Astrocyte (in vitro differentiated cells and primary cell): ENCODE results near the gene VWCE. TPM values are rescaled to one million over a fixed set of nuclear protein-coding genes. Genes with fewer than 3 reads are reported as not detected.

Experiments
- DNase-seq: peaks from one replicate; pipeline ENCODE4 v3.0.0-alpha.2; 2010; ENCODE audit warnings: low read depth
- FAIRE-seq: peaks from 2 replicates; lab custom pipeline; 2011; peaks lifted over from hg19 to GRCh38; lab: Jason Lieb, UNC
- H2AFZ ChIP-seq: 2 replicates; pipeline ENCODE4 v1.6.0; 2012; ENCODE audit warnings: low read depth, low read length, inconsistent platforms
- H3K27ac ChIP-seq: 2 replicates; pipeline ENCODE4 v1.5.1; 2011; ENCODE audit warnings: low read depth, low read length, inconsistent platforms
- H3K27me3 ChIP-seq: 2 replicates; pipeline ENCODE4 v1.6.0; 2011; ENCODE audit warnings: low read length, inconsistent platforms; ENCODE audit not compliant: insufficient read depth
- H3K36me3 ChIP-seq: 2 replicates; pipeline ENCODE4 v1.5.1; 2011; ENCODE audit warnings: low read length, inconsistent platforms; ENCODE audit not compliant: insufficient read depth
- H3K4me1 ChIP-seq: 2 replicates; pipeline ENCODE4 v1.5.1; 2011; ENCODE audit warnings: low read length, inconsistent platforms; ENCODE audit not compliant: insufficient read depth
- H3K4me2 ChIP-seq: 2 replicates; pipeline ENCODE4 v1.6.0; 2012; ENCODE audit warnings: low read length, inconsistent platforms
- H3K4me3 ChIP-seq: 2 replicates; pipeline ENCODE4 v1.5.1; 2011; ENCODE audit warnings: low read depth, mild to moderate bottlenecking, low read length, inconsistent platforms; ENCODE audit not compliant: insufficient read depth
- H3K79me2 ChIP-seq: 2 replicates; pipeline ENCODE4 v1.6.0; 2012; ENCODE audit warnings: mild to moderate bottlenecking, low read length, inconsistent platforms; ENCODE audit not compliant: insufficient read depth
- H3K9ac ChIP-seq: 2 replicates; pipeline ENCODE4 v1.6.0; 2012; ENCODE audit warnings: mild to moderate bottlenecking, low read length, inconsistent platforms
- H3K9me3 ChIP-seq: 2 replicates; pipeline ENCODE4 v1.5.1; 2012; ENCODE audit warnings: low read depth, mild to moderate bottlenecking, low read length, inconsistent platforms; ENCODE audit not compliant: insufficient read depth
- H4K20me1 ChIP-seq: 2 replicates; pipeline ENCODE4 v1.6.0; 2012; ENCODE audit warnings: low read length, inconsistent platforms; ENCODE audit not compliant: insufficient read depth
- H3K27ac Mint-ChIP-seq: one replicate; pipeline ENCODE4 v1.8.0; 2021; ENCODE audit warnings: mild to moderate bottlenecking, mixed read lengths; ENCODE audit not compliant: unreplicated experiment
- H3K27me3 Mint-ChIP-seq: one replicate; pipeline ENCODE4 v1.8.0; 2021; ENCODE audit warnings: low read depth, mixed read lengths; ENCODE audit not compliant: unreplicated experiment
- H3K36me3 Mint-ChIP-seq: one replicate; pipeline ENCODE4 v1.8.0; 2021; ENCODE audit warnings: low read depth, mixed read lengths; ENCODE audit not compliant: unreplicated experiment
- H3K4me1 Mint-ChIP-seq: one replicate; pipeline ENCODE4 v1.8.0; 2021; ENCODE audit warnings: low read depth, mixed read lengths; ENCODE audit not compliant: unreplicated experiment
- H3K4me3 Mint-ChIP-seq: one replicate; pipeline ENCODE4 v1.8.0; 2021; ENCODE audit warnings: mild to moderate bottlenecking, moderate library complexity, mixed read lengths; ENCODE audit not compliant: unreplicated experiment
- H3K9me3 Mint-ChIP-seq: one replicate; pipeline ENCODE4 v1.8.0; 2021; ENCODE audit warnings: mild to moderate bottlenecking, mixed read lengths; ENCODE audit not compliant: unreplicated experiment
- CTCF ChIP-seq: IDR thresholded peaks from 2 replicates; pipeline ENCODE4 v1.5.1; 2011; ENCODE audit warnings: low read depth, mild to moderate bottlenecking, inconsistent platforms, low read length, moderate library complexity; ENCODE audit not compliant: insufficient read depth
- EZH2 ChIP-seq: IDR thresholded peaks from 2 replicates; pipeline ENCODE4 v1.6.1; 2012; ENCODE audit warnings: mild to moderate bottlenecking, low read length, inconsistent platforms; ENCODE audit not compliant: insufficient read depth
- total RNA-seq: library from RNA; stranded (reverse); gene quantifications from 2 replicates; pipeline ENCODE4 v1.2.1, GENCODE V29; 2021

Gene VWCE
- total RNA-seq, 1 donor from 2014 or later = 17.7 TPM

DNA sequence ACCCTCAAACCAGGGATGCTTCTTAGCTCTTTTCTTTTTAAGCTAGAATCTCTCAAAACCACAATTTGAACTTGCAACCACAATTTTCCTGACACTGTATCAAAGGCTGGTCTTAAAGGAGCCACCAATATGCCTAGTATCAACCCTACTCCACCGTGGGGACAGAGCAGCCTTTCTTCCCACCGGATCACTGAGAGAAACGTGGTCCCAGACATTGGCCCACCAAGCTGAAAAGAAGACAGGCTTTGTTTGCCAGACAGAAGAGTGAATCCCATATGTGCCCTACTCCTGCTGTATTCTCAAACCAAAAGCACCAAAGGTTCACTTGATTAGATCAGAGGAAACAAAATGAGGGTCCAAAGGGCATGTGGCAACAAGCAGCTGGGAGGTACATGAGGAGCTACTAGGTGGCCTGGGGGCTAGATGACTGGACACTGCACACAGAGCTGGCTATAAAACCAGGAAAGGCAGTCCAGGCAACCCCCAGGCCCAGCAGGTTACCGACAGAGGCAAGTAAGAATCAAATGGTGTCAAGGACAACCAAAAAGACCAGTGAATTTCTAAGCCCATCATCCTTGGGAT lies 3.6 kb upstream of the VWCE start:
- H4K20me1 ChIP-seq = peaks cover 80% of the 10 kb centered on the region
- H3K36me3 ChIP-seq = peaks cover 39% of the 10 kb centered on the region
- no peaks in the 10 kb centered on the region for H3K9me3 ChIP-seq
- no peak overlapping the region for H3K4me3 Mint-ChIP-seq
- no peak for DNase-seq
- peaks cover 13% of the 10 kb centered on the region for H3K27me3 ChIP-seq
- H3K36me3 Mint-ChIP-seq = peaks cover 29% of the 10 kb centered on the region
- no peak overlapping the region for H3K4me3 ChIP-seq
- H3K27me3 Mint-ChIP-seq = no peaks in the 10 kb centered on the region
- no peaks in the 10 kb centered on the region for H3K79me2 ChIP-seq
- H3K4me1 Mint-ChIP-seq = peaks cover 27% of the 10 kb centered on the region
- H3K27ac Mint-ChIP-seq = no peak overlapping the region
- FAIRE-seq = no peak
- TF ChIP-seq CTCF (no peak), EZH2 (no peak)
- no peak overlapping the region for H2AFZ ChIP-seq
- H3K9ac ChIP-seq = peak overlapping the region; percentile 4
- no peaks in the 10 kb centered on the region for H3K9me3 Mint-ChIP-seq
- H3K27ac ChIP-seq = no peak overlapping the region
- H3K4me2 ChIP-seq = peak overlapping the region; percentile 65
- peaks cover 44% of the 10 kb centered on the region for H3K4me1 ChIP-seq

- Histone ChIP-seq H3K27ac (peak overlapping the region; percentile 68), H3K36me3 (peaks cover 32% of the 10 kb centered on the region), H3K4me3 (no peak overlapping the region), H2AFZ (no peak overlapping the region), H4K20me1 (peaks cover 77% of the 10 kb centered on the region), H3K4me1 (peaks cover 48% of the 10 kb centered on the region), H3K79me2 (no peaks in the 10 kb centered on the region), H3K9me3 (no peaks in the 10 kb centered on the region), H3K4me2 (peak overlapping the region; percentile 65), H3K9ac (peak overlapping the region; percentile 26), H3K27me3 (peaks cover 18% of the 10 kb centered on the region)
- Mint-ChIP-seq H3K9me3 (no peaks in the 10 kb centered on the region), H3K4me3 (peak overlapping the region; percentile 51), H3K27ac (peak overlapping the region; percentile 82), H3K36me3 (peaks cover 24% of the 10 kb centered on the region), H3K27me3 (peaks cover 5% of the 10 kb centered on the region), H3K4me1 (peaks cover 33% of the 10 kb centered on the region)
- TF ChIP-seq EZH2 = no peak
- no peak for TF ChIP-seq CTCF
- DNase-seq (peak; percentile 99), FAIRE-seq (peak; percentile 91)
Measured at GRCh38 chr11:61297746-61298145, 2.6 kb upstream of the VWCE start.

GRCh38 chr11:61297341-61297740 lies 2.2 kb upstream of the VWCE start:
- peaks cover 29% of the 10 kb centered on the region for H3K36me3 ChIP-seq
- peak overlapping the region; percentile 34 for H3K4me3 Mint-ChIP-seq
- peaks cover 48% of the 10 kb centered on the region for H3K4me1 ChIP-seq
- TF ChIP-seq CTCF = no peak
- TF ChIP-seq EZH2 = no peak
- peaks cover 77% of the 10 kb centered on the region for H4K20me1 ChIP-seq
- H3K27ac Mint-ChIP-seq = peak overlapping the region; percentile 82
- FAIRE-seq (no peak), DNase-seq (peak; percentile 67)
- peak overlapping the region; percentile 26 for H3K9ac ChIP-seq
- H3K27me3 Mint-ChIP-seq = peaks cover 5% of the 10 kb centered on the region
- H3K27ac ChIP-seq = peak overlapping the region; percentile 68
- no peaks in the 10 kb centered on the region for H3K9me3 Mint-ChIP-seq
- H2AFZ ChIP-seq = no peak overlapping the region
- no peaks in the 10 kb centered on the region for H3K9me3 ChIP-seq
- H3K79me2 ChIP-seq = no peaks in the 10 kb centered on the region
- peak overlapping the region; percentile 65 for H3K4me2 ChIP-seq
- peaks cover 21% of the 10 kb centered on the region for H3K27me3 ChIP-seq
- H3K36me3 Mint-ChIP-seq = peaks cover 23% of the 10 kb centered on the region
- peaks cover 33% of the 10 kb centered on the region for H3K4me1 Mint-ChIP-seq
- H3K4me3 ChIP-seq = no peak overlapping the region
